Measurements from ENCODE around the gene NAV2. TPM values are rescaled to one million over a fixed set of nuclear protein-coding genes. Genes with fewer than 3 reads are reported as not detected.
"Not testable (repeated sequence)": the region's sequence is repeated elsewhere in the genome, so short reads cannot be mapped to it uniquely, and the experiment has no call there.

NAV2 gene
- total RNA-seq, 1 experiment from 2014 or later, result 1.8 TPM

DNA sequence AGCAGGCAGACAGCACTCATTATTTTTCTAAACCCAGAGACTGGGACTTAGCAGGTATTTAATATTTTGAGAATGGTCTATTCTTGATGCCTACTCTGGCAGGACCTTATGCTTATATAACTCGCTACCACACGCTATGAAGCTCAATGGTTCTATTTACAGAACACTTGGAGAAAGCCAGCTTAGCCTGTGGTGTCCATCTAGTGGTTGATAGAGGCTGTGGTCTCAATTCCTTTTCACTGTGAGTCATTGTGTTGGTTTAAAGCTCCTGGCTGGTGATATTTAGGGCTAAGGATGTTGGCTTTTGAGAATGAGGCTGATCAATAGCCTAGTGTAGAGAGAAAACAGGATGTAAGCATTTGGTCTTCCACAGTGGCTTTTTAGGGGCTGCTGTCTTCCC, 241.3 kb downstream of the NAV2 start:
- DNase-seq (ENCODE audit: low read depth), result peak; percentile 76

DNA sequence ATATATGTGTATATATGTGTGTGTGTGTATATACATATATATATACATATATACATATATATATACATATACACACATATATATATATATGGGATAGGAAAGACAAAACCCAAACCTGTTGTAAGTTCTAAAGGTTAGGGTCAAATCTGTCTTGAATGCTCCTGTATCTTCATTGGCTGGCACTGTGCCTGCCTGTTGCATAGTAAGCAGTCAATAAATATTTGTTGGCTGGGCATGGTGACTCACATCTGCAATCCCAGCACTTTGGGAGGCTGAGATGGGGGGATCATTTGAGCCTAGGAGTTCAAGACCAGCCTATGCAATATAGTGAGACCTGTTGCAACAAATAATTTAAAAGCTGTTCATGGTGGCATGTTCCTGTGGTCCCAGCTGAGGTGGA, 242.3 kb downstream of the NAV2 start:
- DNase-seq (ENCODE audit: low read depth), result no peak

DNA sequence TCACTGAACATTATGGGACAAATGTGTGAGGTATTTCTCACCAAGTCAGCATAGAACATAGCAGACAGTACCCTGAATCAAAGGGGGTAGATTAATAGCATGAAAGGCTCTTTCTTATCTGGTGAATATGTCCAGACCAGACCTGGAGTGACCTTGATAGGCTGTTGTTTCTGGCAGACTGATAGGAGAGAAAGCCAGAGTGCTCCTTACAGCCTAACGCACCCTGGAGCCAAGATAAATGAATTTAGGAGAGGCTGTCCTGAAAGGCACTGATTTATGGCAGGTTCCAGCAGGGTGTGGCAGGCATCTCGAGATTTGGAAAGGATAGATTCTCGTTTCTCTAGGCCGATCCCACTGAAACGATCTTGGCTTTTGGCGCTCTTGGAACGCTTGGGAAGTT, 243.0 kb downstream of the NAV2 start:
- DNase-seq (ENCODE audit: low read depth), result no peak

DNA sequence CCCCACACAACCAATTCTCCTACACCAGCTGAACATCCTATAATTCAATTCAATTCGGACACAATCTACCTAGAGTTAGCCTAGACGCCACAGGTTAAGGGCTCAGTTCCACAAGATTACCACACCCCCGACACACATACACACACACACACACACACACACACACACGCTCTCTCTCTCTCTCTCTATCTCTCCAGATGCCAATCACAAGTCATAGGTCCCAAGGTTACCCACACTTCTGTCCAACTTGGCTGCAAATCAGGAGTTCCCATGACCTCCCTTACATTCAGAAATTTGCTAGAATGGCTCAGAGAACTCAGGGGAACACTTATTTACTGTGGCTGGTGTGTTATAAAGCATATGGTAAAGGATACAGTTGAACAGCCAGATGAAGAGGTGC, 243.6 kb downstream of the NAV2 start:
- no peak for DNase-seq (ENCODE audit: low read depth)

DNA sequence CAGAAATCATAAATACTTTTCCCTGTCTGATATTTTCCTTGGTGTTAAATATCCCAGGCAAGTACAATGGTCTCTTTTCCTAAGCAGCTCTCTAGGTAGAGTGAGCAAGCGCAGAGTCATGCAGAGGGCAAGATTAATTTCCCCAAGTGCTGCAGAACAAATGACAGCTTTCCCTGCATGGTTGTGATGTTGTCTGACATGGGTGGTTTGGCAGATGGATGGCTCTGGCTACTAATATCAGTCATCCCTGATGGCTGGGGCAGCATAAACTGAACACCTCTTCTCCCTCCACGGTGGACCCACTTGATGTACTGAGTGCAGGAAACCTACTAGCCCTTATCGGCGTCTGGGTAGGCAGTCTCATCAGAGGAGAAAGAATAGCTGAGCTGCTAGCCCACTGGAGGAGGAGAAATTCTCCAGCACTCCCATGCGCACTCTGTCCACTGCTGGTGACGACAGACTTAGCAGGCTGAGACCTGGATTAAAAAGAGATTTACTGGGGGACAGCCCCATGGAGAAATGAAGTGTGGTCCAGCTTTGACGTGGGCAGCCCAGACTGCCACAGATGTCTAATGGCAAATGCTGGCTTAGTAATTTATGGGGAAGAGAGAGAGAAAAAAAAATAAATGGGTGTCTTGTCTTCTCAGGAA, 244.8 kb downstream of the NAV2 start:
- no peak for DNase-seq (ENCODE audit: low read depth)

DNA sequence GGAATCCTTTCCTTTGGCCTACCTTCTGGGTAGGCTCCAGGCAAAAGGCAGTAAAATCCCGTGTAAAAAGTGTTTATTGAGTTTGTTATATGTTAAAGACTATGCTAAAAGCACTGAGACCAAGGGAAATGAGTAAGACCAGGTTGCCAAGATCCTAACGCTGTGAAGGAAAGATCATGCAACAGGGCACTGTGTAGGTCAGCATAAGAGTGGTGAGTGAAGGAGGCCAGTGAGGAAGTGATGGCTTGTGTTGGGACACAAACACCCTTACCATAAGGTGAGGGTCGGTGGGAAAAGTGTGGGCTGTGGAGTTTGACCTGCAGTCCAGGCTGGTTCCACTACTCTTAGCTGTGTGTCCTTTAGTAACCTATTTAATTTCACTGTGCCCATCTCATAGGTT, 245.6 kb downstream of the NAV2 start:
- DNase-seq (ENCODE audit: low read depth), result no peak

DNA sequence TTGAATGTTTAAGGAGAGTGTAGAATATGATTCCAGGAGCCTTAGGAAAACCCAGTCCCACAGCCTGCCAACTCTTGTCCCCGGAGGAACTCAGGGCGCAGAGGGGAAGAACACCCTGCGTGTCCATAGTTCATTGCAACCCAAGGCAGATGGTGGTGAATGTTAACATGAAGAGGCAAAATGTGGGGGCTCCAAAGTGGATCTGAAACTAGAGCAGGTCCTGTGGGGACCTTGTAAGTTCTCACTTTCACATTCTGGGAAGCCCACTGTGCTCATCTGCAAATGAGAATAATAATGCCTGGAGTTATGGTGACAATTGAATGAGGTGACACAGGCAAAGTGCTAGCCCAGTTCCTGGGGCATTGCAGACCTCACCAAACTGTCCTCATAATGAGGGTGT, 246.6 kb downstream of the NAV2 start:
- no peak for DNase-seq (ENCODE audit: low read depth)

DNA sequence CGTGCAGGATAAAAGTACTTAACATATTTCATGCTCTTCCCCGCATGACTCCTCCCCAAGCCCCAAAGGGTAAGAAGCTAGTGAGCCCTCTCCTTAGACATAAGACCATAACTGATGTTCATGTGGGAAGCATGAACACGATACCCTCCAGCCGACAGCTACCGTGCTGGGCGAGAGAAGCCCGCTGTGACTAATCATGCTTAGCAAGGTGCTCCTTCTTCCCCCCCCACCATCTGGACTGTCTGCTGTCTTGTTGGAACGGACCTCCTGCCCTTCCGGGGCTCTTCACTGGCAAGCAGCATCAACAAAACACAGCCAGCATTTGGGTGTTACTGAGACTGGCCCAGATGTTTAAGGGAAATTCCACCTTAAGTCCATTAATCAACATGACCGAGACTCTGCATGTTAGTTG, 247.0 kb downstream of the NAV2 start:
- DNase-seq (ENCODE audit: low read depth), result no peak

DNA sequence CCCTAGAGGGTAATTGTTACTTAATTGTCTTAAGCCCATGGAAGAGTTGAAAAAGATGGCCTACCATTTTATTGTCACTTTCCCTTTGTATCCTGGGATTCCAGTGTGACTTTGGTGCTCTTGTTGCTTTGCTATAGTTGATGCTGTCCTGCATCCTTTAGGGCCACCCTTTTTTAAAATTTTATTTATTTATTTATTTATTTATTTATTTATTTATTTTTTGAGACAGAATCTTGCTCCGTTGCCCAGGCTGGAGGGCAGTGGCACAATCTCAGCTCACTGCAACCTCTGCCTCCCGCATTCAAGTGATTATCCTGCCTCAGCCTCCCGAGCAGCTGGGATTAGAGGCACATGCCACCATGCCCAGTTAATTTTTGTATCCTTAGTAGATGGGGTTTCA, 247.8 kb downstream of the NAV2 start:
- not testable (repeated sequence) for DNase-seq (ENCODE audit: low read depth)

DNA sequence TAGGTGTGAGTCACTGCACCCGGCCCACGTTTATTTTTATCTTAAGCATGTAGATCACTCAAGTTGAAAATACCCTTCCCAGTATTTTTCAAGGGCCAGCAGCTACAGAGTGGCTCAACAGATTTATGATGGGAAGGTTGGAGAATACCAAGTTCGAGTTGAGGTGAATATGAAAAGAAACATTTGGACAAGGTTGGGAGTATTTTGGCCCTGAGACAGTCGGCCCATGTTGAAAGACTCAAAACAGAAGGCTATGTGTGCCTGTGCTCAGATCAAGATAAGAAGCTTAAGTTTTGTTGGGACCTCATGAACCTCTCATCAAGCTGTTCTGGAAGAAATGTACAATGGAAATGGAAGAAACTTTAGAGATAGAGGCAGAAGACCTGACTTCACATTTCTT, 248.6 kb downstream of the NAV2 start:
- DNase-seq (ENCODE audit: low read depth), result no peak

DNA sequence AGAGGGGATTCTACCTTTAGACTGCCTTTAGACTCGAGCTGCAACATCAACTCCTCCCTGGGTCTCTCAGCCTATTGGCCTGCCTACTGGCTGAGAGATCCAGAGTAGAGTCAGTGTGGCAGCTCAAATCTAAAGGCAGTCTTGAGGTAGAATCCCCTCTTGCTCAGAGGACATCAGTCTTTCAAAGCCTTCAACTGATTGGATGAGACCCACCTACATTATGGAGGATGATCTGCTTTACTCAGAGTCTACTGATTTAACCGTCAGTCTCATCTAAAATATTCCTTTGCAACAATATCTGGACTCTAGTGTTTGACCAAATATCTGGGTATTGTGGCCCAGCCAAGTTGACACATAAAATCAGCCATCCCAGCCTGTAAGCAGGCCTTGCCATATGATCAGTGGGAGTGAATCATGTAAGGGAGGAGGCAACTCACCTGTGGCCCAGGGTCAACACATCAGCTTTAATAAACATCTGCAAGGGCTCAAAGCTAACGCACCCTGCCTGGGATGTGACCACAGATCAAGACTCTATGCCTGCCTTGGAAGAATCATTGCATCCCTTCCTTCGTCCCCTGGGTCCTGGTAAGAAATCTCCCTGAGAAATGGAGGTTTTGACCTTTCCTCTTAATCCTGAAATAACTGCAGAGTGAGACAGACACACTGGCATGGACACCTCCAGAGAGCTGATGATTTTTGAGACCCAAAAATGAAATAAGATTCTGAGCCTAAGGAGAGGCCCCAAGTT, 249.6 kb downstream of the NAV2 start:
- DNase-seq (ENCODE audit: low read depth), result no peak

DNA sequence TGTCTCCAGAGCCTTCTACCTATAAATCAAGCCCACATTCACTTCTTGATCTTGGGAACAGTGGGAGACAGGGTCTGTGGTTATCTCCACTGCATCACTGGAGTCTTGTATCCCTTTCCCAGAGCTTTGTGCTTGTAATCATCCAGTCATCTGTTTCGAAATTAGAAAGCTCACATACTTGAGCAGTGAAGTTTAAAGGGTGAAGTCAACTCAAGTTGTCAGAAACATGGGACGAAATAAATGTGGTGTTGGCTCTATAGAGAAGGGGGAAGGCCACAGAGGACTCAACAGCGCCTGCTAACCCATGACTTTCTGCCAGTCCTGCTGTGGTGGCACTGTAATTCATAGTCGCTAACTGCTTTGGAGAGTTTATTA, 250.2 kb downstream of the NAV2 start:
- DNase-seq (ENCODE audit: low read depth), result no peak

DNA sequence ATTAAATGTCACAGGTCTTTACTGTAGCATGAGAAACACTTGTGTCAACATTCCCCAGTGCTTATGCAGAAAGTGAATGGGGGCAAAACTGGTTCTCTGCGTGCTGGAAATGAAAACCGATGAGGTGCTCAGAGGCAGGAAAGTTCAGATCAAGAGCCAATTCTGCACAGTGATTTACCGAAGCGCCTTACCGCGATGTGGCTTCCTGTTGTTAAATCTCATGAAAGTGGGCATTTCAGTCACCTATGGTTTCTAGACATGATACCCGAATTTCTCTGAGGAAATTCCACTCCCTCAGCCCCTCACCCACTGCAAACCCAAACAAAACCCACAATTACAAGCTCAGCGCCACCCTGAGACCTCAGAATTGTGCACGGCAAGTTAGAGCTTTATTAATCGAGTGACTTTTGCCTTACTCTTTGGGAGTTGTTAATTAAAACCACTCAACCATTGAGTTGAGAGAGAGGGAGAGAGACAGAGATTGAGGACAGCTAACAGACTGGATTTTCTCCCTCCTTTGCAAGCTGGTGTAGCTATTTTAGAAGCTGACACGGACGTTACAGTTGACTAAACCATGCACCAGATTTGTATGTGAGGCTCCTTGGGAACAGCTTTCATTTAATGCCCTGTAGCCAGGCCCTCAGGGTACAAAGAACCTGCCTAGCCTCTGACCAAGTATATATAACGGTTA, 251.2 kb downstream of the NAV2 start:
- DNase-seq (ENCODE audit: low read depth), result no peak

DNA sequence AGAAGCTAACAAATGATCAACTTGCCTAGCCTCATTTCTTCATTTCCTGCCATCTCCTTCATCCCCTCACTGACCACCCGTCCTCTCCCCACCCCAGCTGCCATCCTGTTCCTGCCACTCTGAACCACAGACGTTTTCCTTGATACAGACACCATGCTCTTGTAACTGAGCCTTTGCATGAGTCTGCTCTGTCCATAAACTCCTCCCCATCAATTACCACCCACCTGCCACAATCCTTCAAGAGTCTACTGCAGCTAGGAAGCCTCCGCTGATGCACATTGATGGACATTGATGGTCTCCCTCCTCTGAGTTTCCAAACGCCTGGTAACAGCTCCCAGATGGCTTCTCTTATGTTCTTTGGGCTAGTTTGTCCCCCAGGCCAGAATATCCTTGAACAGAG, 253.8 kb downstream of the NAV2 start:
- DNase-seq (ENCODE audit: low read depth), result no peak

DNA sequence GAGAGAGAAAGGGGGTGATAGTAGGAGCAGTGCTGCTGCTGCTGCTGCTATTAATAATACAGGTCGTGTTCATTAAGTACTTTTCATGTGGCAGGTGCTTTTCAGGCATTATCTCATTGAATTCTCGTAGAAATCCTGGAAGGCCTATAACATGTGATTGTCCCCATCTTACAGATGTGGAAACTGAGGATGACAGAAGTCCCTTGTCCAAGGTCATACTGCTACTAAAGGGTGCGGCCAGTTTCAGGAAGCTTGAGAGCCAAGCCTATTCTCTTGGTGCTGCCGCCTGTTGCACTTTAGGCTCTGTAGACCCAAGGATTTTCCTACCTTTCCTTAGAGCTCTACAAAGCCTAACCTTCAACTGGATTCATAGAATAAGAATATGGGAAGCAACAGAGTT, 254.3 kb downstream of the NAV2 start:
- no peak for DNase-seq (ENCODE audit: low read depth)

DNA sequence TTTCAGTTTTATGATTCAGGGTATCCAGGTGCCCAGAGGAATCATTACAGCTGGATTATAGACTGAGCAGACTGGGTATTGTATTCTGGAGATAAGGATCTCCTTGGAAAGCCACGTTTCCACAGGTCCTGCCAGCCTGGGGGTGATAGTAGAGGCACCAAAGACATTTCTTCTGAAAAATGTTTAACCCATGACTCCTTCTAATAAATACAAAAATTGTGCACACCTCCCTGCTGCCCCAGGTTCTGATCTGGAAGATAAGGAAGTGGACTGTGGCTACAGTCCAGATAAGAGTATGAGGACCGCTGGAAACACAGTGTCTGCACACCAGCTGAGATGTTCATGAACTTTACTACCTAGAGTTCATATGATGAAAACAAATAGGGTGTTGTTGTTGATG, 255.2 kb downstream of the NAV2 start:
- DNase-seq (ENCODE audit: low read depth), result no peak

DNA sequence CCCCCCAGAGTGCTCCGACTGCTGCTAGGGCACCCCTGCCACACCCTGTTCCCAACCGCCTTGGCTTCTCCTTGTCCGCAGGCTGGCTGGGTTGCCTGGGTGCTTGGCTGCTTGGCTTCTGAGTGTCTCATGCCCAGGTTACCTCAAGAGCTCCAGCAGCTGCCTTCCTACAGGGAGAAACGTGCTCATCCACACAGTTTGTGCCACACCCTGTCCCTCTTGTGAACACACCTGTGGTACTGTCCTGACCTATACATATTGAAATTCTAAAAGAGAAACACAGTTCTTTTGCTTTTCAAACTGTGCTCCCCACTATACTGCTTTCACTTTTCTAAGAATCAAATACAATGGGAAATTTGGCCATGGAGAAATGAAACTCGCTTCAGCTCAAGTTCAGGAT, 256.2 kb downstream of the NAV2 start:
- no peak for DNase-seq (ENCODE audit: low read depth)

DNA sequence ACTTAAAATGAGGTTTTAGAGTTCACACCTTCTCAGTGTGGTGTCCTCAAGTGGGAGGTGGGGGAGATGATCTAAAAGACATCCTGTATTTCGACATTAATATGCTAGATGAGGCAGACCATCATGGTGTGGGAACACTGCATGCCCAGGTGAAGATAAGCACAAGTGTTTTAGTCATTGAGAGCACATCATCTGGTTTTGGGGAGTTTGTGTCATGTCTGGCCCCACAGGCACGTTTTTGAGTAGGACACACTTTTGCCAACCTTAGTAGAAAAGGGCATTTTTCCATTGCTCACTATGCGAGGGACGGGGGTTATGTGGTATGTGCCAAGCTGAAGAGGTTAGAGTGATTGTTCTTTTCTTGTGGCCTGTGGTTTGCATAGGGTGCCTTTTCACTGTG, 258.3 kb downstream of the NAV2 start:
- no peak for DNase-seq (ENCODE audit: low read depth)

DNA sequence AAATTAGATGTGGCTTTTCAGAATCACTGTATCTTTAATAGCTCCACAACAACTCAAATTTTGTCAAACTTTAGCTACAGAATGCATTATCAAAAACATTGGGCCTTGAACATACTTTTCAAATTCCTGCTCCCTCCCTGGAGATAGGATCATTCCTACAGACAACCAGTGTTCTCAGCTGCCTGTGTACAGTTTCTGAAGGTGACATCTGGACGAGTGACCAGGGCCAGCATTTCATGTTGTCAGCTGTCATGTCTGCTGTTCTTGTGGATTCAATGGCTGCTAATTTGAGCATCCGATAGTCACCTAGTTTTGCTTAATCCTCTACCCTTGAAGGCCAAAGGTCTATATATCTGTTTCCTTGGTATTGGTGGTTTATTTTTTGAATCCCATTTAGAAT, 259.5 kb downstream of the NAV2 start:
- no peak for DNase-seq (ENCODE audit: low read depth)

DNA sequence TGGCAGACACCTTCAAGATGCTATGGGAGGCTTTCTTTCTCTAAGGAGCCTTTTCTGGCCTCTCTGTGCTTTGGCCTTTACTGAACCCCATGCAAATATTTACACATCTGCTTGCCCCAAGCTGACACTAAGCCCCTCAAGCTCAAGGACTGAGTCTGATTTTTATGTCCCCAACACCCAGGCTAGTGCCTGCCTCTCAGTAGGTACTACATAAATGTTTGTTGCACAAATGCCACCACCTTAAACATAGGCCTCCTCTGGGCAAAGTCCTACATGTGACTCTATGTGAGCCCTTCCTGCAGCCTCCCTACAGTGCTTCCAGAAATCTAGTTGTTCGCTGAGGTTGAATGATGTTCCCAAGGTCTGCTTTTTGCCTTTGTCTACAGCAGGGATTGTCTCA, 260.0 kb downstream of the NAV2 start:
- no peak for DNase-seq (ENCODE audit: low read depth)

DNA sequence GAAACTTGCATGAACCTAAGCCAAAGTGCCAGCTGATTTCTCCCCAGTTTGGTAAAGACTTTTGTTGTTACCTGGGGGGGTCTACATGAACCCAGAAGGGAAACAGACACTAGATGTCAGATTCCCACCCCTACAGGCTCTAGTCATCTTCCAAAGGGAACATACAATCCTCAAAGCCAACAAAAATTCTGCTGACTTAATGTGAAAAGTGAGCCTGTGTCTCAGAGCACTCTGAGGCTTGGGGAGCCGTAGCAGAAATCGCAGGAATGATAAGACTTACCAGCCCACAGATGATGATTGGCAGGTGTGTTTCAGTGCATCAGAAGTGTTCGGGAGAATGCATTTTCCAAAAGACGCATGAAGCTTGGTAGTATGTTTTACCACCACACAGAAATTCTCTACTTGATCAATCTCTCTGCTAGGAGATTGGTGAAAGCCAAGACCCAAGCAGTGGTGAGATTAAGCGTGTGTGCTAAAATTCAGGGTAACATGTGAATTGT, 260.5 kb downstream of the NAV2 start:
- no peak for DNase-seq (ENCODE audit: low read depth)

DNA sequence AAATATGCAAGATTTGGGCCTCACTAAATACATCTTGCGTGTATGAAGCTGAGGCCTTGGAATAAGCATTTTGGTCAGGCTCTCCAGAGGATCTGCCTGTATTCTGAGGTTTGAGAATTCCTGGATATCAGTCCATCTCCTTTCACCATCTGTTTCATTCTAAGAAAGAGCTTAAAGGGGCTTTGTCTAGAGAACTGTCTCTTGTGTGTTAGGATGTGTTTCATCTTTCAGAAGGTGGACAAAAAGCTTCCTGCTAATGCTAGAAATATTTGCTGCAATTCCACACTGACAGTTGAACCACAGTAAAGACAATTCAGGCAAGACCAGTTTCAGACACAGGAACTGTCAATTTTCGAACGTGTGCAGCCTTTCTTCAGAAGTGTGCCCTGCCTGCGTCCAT, 262.2 kb downstream of the NAV2 start:
- no peak for DNase-seq (ENCODE audit: low read depth)

DNA sequence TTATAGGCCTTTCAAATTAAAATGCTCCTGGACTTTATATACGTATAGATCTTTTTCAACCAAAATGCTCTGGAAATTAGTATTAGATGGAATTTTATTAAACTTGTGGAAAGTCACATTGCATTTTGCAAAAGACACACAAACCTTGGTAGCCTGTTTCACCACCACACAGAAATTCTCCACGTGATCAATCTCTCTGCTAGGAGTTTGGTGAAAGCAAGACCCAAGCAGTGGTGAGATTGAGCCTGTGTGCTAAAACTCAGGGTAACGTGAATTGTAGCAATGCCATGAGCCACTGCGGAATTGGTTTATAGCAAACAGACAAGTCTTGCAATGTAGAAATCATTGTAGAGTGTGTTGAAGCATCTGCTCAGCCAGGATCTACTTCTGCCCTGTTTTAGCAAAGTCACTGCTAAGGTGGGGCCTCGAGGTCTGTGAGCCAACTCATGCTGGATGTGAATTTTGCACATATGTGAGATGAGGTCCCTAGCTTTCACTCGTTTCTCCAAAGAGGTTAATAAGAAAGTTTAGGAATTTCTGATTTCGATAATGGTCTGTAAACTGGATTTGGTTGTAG, 262.9 kb downstream of the NAV2 start:
- no peak for DNase-seq (ENCODE audit: low read depth)

Data from Daoy (cell line).